PFSK-1 (cell line): ENCODE results near the gene SHPK.

Experiments
- FOXP2 ChIP-seq: optimal IDR thresholded peaks from 2 replicates; pipeline ENCODE3; 2011; ENCODE audit warnings: borderline replicate concordance, control low read depth, inconsistent platforms; ENCODE audit not compliant: insufficient read depth; ENCODE audit errors: extremely low read length, extremely low read depth
- POLR2AphosphoS5 ChIP-seq: IDR thresholded peaks from 2 replicates; pipeline ENCODE4 v1.6.1; 2012; ENCODE audit warnings: low read depth, mild to moderate bottlenecking, control low read depth, low read length, moderate library complexity
- REST ChIP-seq, 2 experiments: IDR thresholded peaks; 2 replicates each; pipeline versions ENCODE4 v1.6.1 to v1.8.0; 2011 to 2012; ENCODE audit warnings: low read depth in 2 of 2, low read length in 2 of 2, control low read depth in 1 of 2, inconsistent platforms in 1 of 2, mild to moderate bottlenecking in 1 of 2, moderate library complexity in 1 of 2; ENCODE audit not compliant: insufficient read depth in 1 of 2
- SIN3A ChIP-seq: IDR thresholded peaks from 2 replicates; pipeline ENCODE4 v1.6.1; 2012; ENCODE audit warnings: mild to moderate bottlenecking, low read length, moderate library complexity, borderline replicate concordance; ENCODE audit not compliant: insufficient read depth
- TAF1 ChIP-seq: IDR thresholded peaks from 2 replicates; pipeline ENCODE4 v1.6.1; 2012; ENCODE audit warnings: low read length, control low read depth, borderline replicate concordance; ENCODE audit not compliant: insufficient read depth

SHPK gene

GRCh38 chr17:3681565-3681964 lies 45.5 kb upstream of the SHPK start:
- TF ChIP-seq POLR2AphosphoS5 (no peak), REST (IDR thresholded peaks at IDR 0.05; ENCODE audit: insufficient read depth in 1 of 2, low read depth in 2 of 2, low read length in 2 of 2) (no peak), SIN3A (no peak), TAF1 (no peak), FOXP2 (no peak)

GRCh38 chr17:3681057-3681456 lies 45.0 kb upstream of the SHPK start:
- TF ChIP-seq FOXP2 (no peak), REST (IDR thresholded peaks at IDR 0.05; ENCODE audit: insufficient read depth in 1 of 2, low read depth in 2 of 2, low read length in 2 of 2) (no peak), SIN3A (no peak), TAF1 (no peak)

GRCh38 chr17:3679531-3680126 lies 43.6 kb upstream of the SHPK start:
- TF ChIP-seq TAF1 (no peak), REST (IDR thresholded peaks at IDR 0.05; ENCODE audit: insufficient read depth in 1 of 2, low read depth in 2 of 2, low read length in 2 of 2) (no peak), SIN3A (no peak), FOXP2 (no peak), POLR2AphosphoS5 (no peak)

GRCh38 chr17:3678821-3679530 lies 42.9 kb upstream of the SHPK start:
- no peak for TF ChIP-seq FOXP2
- no peak for TF ChIP-seq SIN3A
- TF ChIP-seq TAF1 = no peak
- no peak for TF ChIP-seq POLR2AphosphoS5
- no peak for TF ChIP-seq REST (IDR thresholded peaks at IDR 0.05; ENCODE audit: insufficient read depth in 1 of 2, low read depth in 2 of 2, low read length in 2 of 2)
